GM10847 (cell line): ENCODE data around the gene NPPB.

Source experiments
- POLR2A ChIP-seq: IDR thresholded peaks from 2 replicates; pipeline ENCODE4 v1.6.1; 2011; ENCODE audit not compliant: insufficient read length; ENCODE audit errors: extremely low read depth

Gene NPPB

GRCh38 chr1:11845641-11846335, 13.0 kb downstream of the NPPB start:
- no peak for TF ChIP-seq POLR2A

- no peak for TF ChIP-seq POLR2A
These were observed 16.3 kb downstream of the NPPB start for GRCh38 chr1:11842154-11843041.

GRCh38 chr1:11841245-11842153, 17.2 kb downstream of the NPPB start:
- no peak for TF ChIP-seq POLR2A

- no peak for TF ChIP-seq POLR2A
These were observed 18.7 kb downstream of the NPPB start for GRCh38 chr1:11839727-11840705.

DNA sequence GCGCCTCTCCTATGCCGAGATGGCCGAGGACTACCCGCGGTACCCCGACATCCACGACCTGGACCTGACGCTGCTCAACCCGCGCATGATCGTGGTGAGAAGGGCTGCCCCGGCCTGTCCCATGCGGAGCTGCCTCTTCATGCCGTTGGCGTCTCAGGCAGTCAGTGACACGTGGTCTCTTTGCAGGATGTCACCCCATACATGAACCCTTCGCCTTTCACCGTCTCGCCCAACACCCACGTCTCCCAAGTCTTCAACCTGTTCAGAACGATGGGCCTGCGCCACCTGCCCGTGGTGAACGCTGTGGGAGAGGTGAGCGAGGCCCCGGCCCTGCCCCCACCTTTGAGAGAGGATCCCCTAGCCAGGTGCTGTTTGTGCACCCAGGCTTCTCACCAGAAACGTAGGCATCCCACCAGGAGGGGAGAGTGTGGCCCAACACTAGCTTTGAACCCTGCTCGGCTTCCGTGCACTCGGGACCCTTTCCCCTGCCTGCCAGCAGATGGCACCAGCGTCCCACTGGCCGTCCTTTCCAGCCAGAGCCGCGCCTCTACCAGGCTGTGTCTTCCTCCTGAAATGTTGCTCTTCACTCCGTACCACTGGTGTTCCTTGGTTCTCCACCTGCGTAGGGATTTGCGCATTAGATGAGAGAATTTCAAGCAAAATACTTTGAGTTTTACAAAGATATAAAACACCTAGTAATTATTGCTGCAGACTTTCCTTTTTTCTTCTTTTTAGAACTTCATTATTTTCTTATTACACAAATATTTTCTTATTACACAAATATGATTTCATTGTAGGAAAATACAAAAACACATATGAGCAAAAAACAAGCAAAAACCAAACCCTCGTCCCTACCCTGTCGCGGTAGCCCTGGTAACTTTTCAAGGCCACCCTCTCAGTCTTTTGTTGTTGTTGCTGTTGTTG, 20.1 kb downstream of the NPPB start:
- TF ChIP-seq POLR2A = no peak

- no peak for TF ChIP-seq POLR2A
These were observed 20.9 kb downstream of the NPPB start for GRCh38 chr1:11837767-11838348.

GRCh38 chr1:11836955-11837766, 21.6 kb downstream of the NPPB start:
- TF ChIP-seq POLR2A = no peak

- TF ChIP-seq POLR2A = no peak
These were observed 23.1 kb downstream of the NPPB start for GRCh38 chr1:11835441-11836225.

- TF ChIP-seq POLR2A = no peak
These were observed 24.8 kb downstream of the NPPB start for GRCh38 chr1:11833900-11834299.

DNA sequence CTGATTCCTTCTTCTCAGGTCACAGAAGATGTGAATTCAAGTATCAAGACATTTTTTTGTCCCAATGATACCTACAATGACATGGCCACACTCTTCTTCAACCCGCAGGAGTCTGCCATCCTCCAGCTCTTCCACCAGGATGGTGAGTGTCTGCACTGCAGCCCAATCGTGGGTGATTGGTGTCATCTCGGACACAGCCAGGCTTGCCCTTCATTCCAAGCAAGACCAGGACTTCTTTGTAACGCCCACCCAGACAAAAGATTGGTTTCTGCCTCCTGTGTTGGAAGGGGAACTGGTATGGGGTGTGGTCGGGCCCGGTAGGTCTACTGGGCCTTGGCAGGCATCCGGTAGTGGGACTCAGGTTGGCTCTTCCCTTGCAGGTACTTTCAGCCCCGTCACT, 25.2 kb downstream of the NPPB start:
- no peak for TF ChIP-seq POLR2A
